Measurements from ENCODE around the gene DACT1.

DACT1 gene

DNA sequence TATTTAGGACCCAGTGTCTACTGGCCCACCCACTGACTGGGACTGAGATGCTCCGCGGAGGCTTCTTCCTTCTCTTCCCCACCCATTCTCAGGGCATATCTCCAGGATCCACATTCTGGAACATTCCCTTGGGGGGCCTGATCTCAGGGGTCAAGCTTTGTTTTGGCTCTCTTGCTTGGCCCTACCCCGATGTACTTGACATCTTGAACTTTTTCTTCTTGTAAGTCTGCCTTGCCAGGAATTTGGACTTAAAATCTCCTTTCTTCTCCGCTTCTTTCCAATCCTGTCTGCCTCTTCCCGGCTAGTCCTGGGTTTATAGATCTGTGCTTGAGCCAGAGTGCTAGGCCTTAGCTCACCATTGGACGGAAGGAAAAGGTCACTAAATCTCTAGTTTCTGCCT is 22.1 kb downstream of the DACT1 start:
- no peaks in the 10 kb centered on the region for H3K9me3 ChIP-seq (ENCODE audit: insufficient read depth, low read length)
- H3K4me1 ChIP-seq (ENCODE audit: insufficient read depth, insufficient read length): no peaks in the 10 kb centered on the region
- no peak for DNase-seq (ENCODE audit: low read depth, low spot score)
- no peak overlapping the region for H3K9ac ChIP-seq (ENCODE audit: insufficient read length, low read depth)
- no peak for TF ChIP-seq YY1 (IDR thresholded peaks at IDR 0.05; ENCODE audit: insufficient read depth, insufficient read length)
- TF ChIP-seq SUZ12 (IDR thresholded peaks at IDR 0.05; ENCODE audit: extremely low read depth, insufficient read depth, insufficient read length): no peak
- H3K36me3 ChIP-seq (ENCODE audit: insufficient read depth, insufficient read length, low read length): no peaks in the 10 kb centered on the region
- no peak overlapping the region for H3K4me3 ChIP-seq (ENCODE audit: insufficient read length, low read depth)
- H3K27me3 ChIP-seq (ENCODE audit: insufficient read depth, insufficient read length): no peaks in the 10 kb centered on the region

DNA sequence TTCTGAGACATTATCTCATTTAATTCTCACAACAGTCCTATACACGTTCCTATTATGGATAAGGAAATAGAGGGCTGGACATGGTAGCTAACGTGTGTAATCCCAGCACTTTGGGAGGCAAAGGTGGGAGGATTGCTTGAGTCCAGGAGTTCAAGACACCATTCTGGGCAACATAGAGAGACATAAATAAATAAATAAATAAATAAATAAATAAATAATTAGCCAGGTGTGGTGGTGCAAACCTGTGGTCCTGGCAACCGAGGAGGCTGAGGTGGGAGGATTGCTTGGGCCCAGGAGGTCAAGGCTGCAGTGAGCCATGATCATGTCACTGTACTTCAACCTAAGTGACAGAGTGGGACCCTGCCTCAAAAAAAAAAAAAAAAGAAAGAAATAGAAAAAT is 22.6 kb downstream of the DACT1 start:
- TF ChIP-seq ZNF274 (IDR thresholded peaks at IDR 0.05; ENCODE audit: low read depth, low read length) (no peak), SUZ12 (IDR thresholded peaks at IDR 0.05; ENCODE audit: extremely low read depth, insufficient read depth, insufficient read length) (no peak), YY1 (IDR thresholded peaks at IDR 0.05; ENCODE audit: insufficient read depth, insufficient read length) (no peak)
- H3K9ac ChIP-seq (ENCODE audit: insufficient read length, low read depth): no peak overlapping the region
- no peaks in the 10 kb centered on the region for H3K4me1 ChIP-seq (ENCODE audit: insufficient read depth, insufficient read length)
- no peak for DNase-seq (ENCODE audit: low read depth, low spot score)
- no peaks in the 10 kb centered on the region for H3K36me3 ChIP-seq (ENCODE audit: insufficient read depth, insufficient read length, low read length)
- no peak overlapping the region for H3K4me3 ChIP-seq (ENCODE audit: insufficient read length, low read depth)
- H3K27me3 ChIP-seq (ENCODE audit: insufficient read depth, insufficient read length): no peaks in the 10 kb centered on the region
- H3K9me3 ChIP-seq (ENCODE audit: insufficient read depth, low read length): no peaks in the 10 kb centered on the region

- Histone ChIP-seq H3K4me3 (ENCODE audit: insufficient read length, low read depth) (no peak overlapping the region), H3K27me3 (ENCODE audit: insufficient read depth, insufficient read length) (no peaks in the 10 kb centered on the region), H3K36me3 (ENCODE audit: insufficient read depth, insufficient read length, low read length) (no peaks in the 10 kb centered on the region), H3K9me3 (ENCODE audit: insufficient read depth, low read length) (no peaks in the 10 kb centered on the region), H3K9ac (ENCODE audit: insufficient read length, low read depth) (no peak overlapping the region), H3K4me1 (ENCODE audit: insufficient read depth, insufficient read length) (no peaks in the 10 kb centered on the region)
- TF ChIP-seq SUZ12 (IDR thresholded peaks at IDR 0.05; ENCODE audit: extremely low read depth, insufficient read depth, insufficient read length): no peak
- TF ChIP-seq YY1 (IDR thresholded peaks at IDR 0.05; ENCODE audit: insufficient read depth, insufficient read length): no peak
- TF ChIP-seq ZNF274 (IDR thresholded peaks at IDR 0.05; ENCODE audit: low read depth, low read length): no peak
- no peak for DNase-seq (ENCODE audit: low read depth, low spot score)
Observed at GRCh38 chr14:58662018-58662417, 24.3 kb downstream of the DACT1 start.

GRCh38 chr14:58662759-58663158 is 25.0 kb downstream of the DACT1 start:
- no peaks in the 10 kb centered on the region for H3K9me3 ChIP-seq (ENCODE audit: insufficient read depth, low read length)
- H3K27me3 ChIP-seq (ENCODE audit: insufficient read depth, insufficient read length): no peaks in the 10 kb centered on the region
- no peaks in the 10 kb centered on the region for H3K36me3 ChIP-seq (ENCODE audit: insufficient read depth, insufficient read length, low read length)
- no peak overlapping the region for H3K4me3 ChIP-seq (ENCODE audit: insufficient read length, low read depth)
- no peak overlapping the region for H3K9ac ChIP-seq (ENCODE audit: insufficient read length, low read depth)
- no peaks in the 10 kb centered on the region for H3K4me1 ChIP-seq (ENCODE audit: insufficient read depth, insufficient read length)
- DNase-seq (ENCODE audit: low read depth, low spot score): no peak
- no peak for TF ChIP-seq YY1 (IDR thresholded peaks at IDR 0.05; ENCODE audit: insufficient read depth, insufficient read length)
- TF ChIP-seq ZNF274 (IDR thresholded peaks at IDR 0.05; ENCODE audit: low read depth, low read length): no peak
- TF ChIP-seq SUZ12 (IDR thresholded peaks at IDR 0.05; ENCODE audit: extremely low read depth, insufficient read depth, insufficient read length): no peak

DNA sequence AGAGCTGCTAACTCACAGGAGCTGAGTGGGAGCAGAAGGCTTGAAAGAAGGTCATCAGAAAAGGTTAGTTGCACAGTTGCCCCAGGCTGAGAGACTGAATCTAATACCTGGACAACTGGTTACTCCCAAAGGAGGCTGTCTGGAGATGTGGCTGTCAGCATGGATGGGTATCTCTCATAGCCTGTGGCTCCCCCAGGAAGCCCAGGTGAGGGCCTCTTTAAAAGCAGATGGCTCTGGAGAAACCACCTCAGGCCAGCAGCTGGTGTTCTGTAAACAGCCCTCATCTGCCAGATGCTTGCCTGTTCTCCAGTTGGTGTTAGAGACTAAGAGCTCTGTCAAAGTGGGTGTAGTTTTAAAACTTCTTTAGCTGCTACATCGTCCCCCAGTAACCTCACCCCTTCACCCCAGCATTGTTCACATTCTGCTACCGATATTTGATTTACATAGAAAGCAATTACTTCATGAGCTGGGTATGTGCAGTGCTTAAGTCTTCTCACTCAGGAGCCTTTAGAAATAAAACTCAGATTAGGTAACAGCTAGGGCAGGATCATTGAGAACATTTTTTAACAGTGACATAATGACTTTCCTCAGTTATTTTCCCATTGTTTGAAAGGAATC is 25.8 kb downstream of the DACT1 start:
- peak; percentile 65 for DNase-seq (ENCODE audit: low read depth, low spot score)

DNA sequence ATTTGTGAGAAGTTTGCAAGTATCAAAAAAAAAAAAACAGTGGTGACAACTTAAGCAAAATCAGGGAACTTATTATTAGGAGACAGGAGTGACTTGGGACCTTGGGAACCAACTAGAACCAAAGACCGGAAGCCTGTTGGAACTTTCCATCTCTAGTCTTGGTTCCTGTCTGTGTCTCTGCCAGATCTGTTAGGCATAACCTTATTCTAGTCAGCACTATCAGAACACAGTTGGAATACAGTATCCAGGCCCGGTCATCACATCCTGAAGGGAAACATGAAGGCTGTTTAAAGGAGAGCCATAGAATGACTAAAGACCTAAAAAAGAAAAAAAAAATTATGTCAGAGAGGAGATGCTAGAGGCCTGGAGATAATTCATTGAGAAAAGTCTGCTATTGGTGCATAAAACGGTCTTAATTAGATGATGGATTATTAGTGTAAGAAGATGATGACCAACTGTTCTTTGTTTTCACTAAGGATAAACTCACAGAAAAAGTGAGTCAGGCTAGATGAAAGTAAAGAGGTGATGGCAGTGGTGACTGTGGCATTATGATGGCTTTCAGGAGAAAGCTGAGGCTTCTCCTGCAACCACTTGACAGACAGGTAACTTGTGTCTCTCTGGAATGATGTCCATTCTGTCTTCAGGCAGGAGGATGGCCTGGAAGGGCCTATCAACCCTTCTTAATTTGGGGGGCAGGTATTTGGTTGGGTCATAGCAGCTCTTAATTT is 28.2 kb downstream of the DACT1 start:
- H3K9me3 ChIP-seq (ENCODE audit: insufficient read depth, low read length): no peaks in the 10 kb centered on the region
- H3K36me3 ChIP-seq (ENCODE audit: insufficient read depth, insufficient read length, low read length): no peaks in the 10 kb centered on the region
- H3K9ac ChIP-seq (ENCODE audit: insufficient read length, low read depth): no peak overlapping the region
- H3K27me3 ChIP-seq (ENCODE audit: insufficient read depth, insufficient read length): no peaks in the 10 kb centered on the region
- TF ChIP-seq SUZ12 (IDR thresholded peaks at IDR 0.05; ENCODE audit: extremely low read depth, insufficient read depth, insufficient read length): no peak
- H3K4me3 ChIP-seq (ENCODE audit: insufficient read length, low read depth): no peak overlapping the region
- H3K4me1 ChIP-seq (ENCODE audit: insufficient read depth, insufficient read length): no peaks in the 10 kb centered on the region
- no peak for DNase-seq (ENCODE audit: low read depth, low spot score)

More for the DNA sequence above, 25.8 kb downstream of the DACT1 start:
- no peaks in the 10 kb centered on the region for H3K4me1 ChIP-seq (ENCODE audit: insufficient read depth, insufficient read length)
- H3K9ac ChIP-seq (ENCODE audit: insufficient read length, low read depth): no peak overlapping the region
- H3K27me3 ChIP-seq (ENCODE audit: insufficient read depth, insufficient read length): no peaks in the 10 kb centered on the region
- H3K9me3 ChIP-seq (ENCODE audit: insufficient read depth, low read length): no peaks in the 10 kb centered on the region
- H3K36me3 ChIP-seq (ENCODE audit: insufficient read depth, insufficient read length, low read length): no peaks in the 10 kb centered on the region
- TF ChIP-seq ZNF274 (IDR thresholded peaks at IDR 0.05; ENCODE audit: low read depth, low read length) (no peak), YY1 (IDR thresholded peaks at IDR 0.05; ENCODE audit: insufficient read depth, insufficient read length) (no peak), SUZ12 (IDR thresholded peaks at IDR 0.05; ENCODE audit: extremely low read depth, insufficient read depth, insufficient read length) (no peak)
- H3K4me3 ChIP-seq (ENCODE audit: insufficient read length, low read depth): no peak overlapping the region

- no peak for DNase-seq (ENCODE audit: low read depth, low spot score)
- no peaks in the 10 kb centered on the region for H3K4me1 ChIP-seq (ENCODE audit: insufficient read depth, insufficient read length)
- no peak overlapping the region for H3K4me3 ChIP-seq (ENCODE audit: insufficient read length, low read depth)
- no peak overlapping the region for H3K9ac ChIP-seq (ENCODE audit: insufficient read length, low read depth)
- no peaks in the 10 kb centered on the region for H3K9me3 ChIP-seq (ENCODE audit: insufficient read depth, low read length)
- TF ChIP-seq SUZ12 (IDR thresholded peaks at IDR 0.05; ENCODE audit: extremely low read depth, insufficient read depth, insufficient read length): no peak
- no peak for TF ChIP-seq ZNF274 (IDR thresholded peaks at IDR 0.05; ENCODE audit: low read depth, low read length)
- no peak for TF ChIP-seq YY1 (IDR thresholded peaks at IDR 0.05; ENCODE audit: insufficient read depth, insufficient read length)
- H3K36me3 ChIP-seq (ENCODE audit: insufficient read depth, insufficient read length, low read length): no peaks in the 10 kb centered on the region
- no peaks in the 10 kb centered on the region for H3K27me3 ChIP-seq (ENCODE audit: insufficient read depth, insufficient read length)
Observed at GRCh38 chr14:58666737-58667136, 29.0 kb downstream of the DACT1 start.
